Mesendoderm (in vitro differentiated cells): ENCODE measurements around the gene RAB11B.

Experiments used
- DNase-seq: peaks from one replicate; pipeline ENCODE4 v3.0.0; 2013
- H2AK5ac ChIP-seq: 2 replicates; pipeline ENCODE4 v1.6.1; 2013; ENCODE audit warnings: low read length, inconsistent platforms
- H2BK120ac ChIP-seq: 2 replicates; pipeline ENCODE4 v1.6.1; 2013; ENCODE audit warnings: low read depth, mild to moderate bottlenecking, low read length, moderate library complexity, mixed read lengths
- H2BK15ac ChIP-seq: replicated peaks from 2 replicates; pipeline ENCODE4 v1.6.1; 2013; ENCODE audit warnings: low read depth, mild to moderate bottlenecking, moderate library complexity
- H2BK5ac ChIP-seq: 2 replicates; pipeline ENCODE4 v1.6.1; 2013; ENCODE audit warnings: low read length, inconsistent platforms
- H3K18ac ChIP-seq: 2 replicates; pipeline ENCODE4 v1.6.1; 2013; ENCODE audit warnings: mild to moderate bottlenecking, low read length, mixed read lengths
- H3K23ac ChIP-seq: one replicate; pipeline ENCODE4 v1.6.1; 2013; ENCODE audit warnings: low read length
- H3K27ac ChIP-seq: 2 replicates; pipeline ENCODE4 v1.5.1; 2013; ENCODE audit warnings: low read depth, mild to moderate bottlenecking, inconsistent platforms, low read length, moderate library complexity
- H3K27me3 ChIP-seq: 2 replicates; pipeline ENCODE4 v1.6.1; 2013; ENCODE audit warnings: low read length, control low read depth, mild to moderate bottlenecking, inconsistent platforms; ENCODE audit not compliant: insufficient read depth, poor library complexity
- H3K36me3 ChIP-seq: 2 replicates; pipeline ENCODE4 v1.6.1; 2013; ENCODE audit warnings: low read length, inconsistent platforms; ENCODE audit not compliant: control insufficient read depth, insufficient read depth
- H3K4ac ChIP-seq: one replicate; pipeline ENCODE4 v1.6.1; 2013; ENCODE audit warnings: low read depth, mild to moderate bottlenecking, low read length, moderate library complexity
- H3K4me1 ChIP-seq: 2 replicates; pipeline ENCODE4 v1.6.1; 2013; ENCODE audit warnings: low read depth, low read length, inconsistent platforms; ENCODE audit not compliant: control insufficient read depth
- H3K4me2 ChIP-seq: 2 replicates; pipeline ENCODE4 v1.6.1; 2013; ENCODE audit warnings: low read length
- H3K4me3 ChIP-seq: 2 replicates; pipeline ENCODE4 v1.5.1; 2013; ENCODE audit warnings: mild to moderate bottlenecking, low read length
- H3K56ac ChIP-seq: one replicate; pipeline ENCODE4 v1.6.1; 2013; ENCODE audit warnings: low read length
- H3K79me1 ChIP-seq: 2 replicates; pipeline ENCODE4 v1.6.1; 2013; ENCODE audit warnings: low read length, inconsistent platforms
- H3K79me2 ChIP-seq: 2 replicates; pipeline ENCODE4 v1.6.1; 2013; ENCODE audit warnings: mild to moderate bottlenecking, low read length; ENCODE audit not compliant: control insufficient read depth, insufficient read depth
- H3K9ac ChIP-seq: 2 replicates; pipeline ENCODE4 v1.6.1; 2013; ENCODE audit warnings: low read length, inconsistent platforms
- H4K5ac ChIP-seq: one replicate; pipeline ENCODE4 v1.6.1; 2013; ENCODE audit warnings: low read length
- H4K8ac ChIP-seq: one replicate; pipeline ENCODE4 v1.6.1; 2013; ENCODE audit warnings: low read depth, mild to moderate bottlenecking, control low read depth, low read length, moderate library complexity
- WGBS: extraction: QIAGEN DNeasy Blood & Tissue Kit; methylation state at CpG from one replicate; pipeline ENCODE4 v1.1.7; 2013; ENCODE audit warnings: low lambda C conversion rate, missing lambda C conversion rate; ENCODE audit not compliant: insufficient coverage; ENCODE audit errors: extremely low coverage; 5-methylcytosine and 5-hydroxymethylcytosine counted together

The RAB11B gene

GRCh38 chr19:8396185-8396562 lies 6.0 kb downstream of the RAB11B start:
- Histone ChIP-seq H2BK120ac (no peak overlapping the region), H4K5ac (no peak overlapping the region)
- WGBS = no CpG with 5 or more reads among the region's 7 CpGs

DNA sequence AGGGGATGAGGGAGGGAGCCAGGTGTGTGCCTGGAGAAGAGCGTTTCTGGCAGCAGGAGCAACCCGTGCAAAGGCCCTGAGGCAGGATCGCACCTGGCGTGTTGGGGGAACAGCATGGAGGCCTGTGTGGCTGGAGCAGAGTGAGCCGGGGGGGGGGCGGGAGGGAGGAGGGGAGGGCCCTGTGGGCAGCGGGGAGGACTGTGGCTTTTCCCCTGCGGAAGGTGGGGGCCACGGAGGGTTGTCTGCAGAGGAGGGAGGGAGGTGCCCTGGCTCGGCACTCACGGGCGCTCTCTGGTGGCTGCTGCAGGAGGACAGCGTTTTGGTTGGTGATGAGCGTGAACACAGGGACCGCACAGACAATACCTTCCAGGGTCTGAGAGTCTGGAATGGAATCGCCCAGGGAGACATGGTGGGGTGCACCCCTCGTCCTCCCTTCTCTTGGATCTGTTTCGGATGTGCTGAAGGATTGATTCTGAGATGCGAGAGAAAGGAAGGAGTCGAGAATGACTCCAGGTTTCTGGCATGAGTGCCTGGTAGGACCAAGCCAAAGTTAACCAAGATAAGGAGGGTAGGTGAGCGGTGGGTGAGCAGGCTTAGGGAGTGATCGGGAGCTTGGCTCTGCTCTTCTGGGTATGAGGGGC lies 6.5 kb downstream of the RAB11B start:
- Histone ChIP-seq H3K56ac (no peak overlapping the region), H3K27me3 (no peaks in the 10 kb centered on the region), H3K4me3 (no peak overlapping the region), H2BK5ac (no peak overlapping the region), H3K27ac (no peak overlapping the region), H2AK5ac (no peak overlapping the region), H3K9ac (no peak overlapping the region), H3K23ac (no peak overlapping the region), H2BK15ac (no peak overlapping the region), H3K79me1 (peaks cover 31% of the 10 kb centered on the region), H3K18ac (no peak overlapping the region), H3K4me2 (no peak overlapping the region), H3K4me1 (no peaks in the 10 kb centered on the region), H3K36me3 (no peaks in the 10 kb centered on the region), H3K4ac (no peak overlapping the region), H4K5ac (no peak overlapping the region), H4K8ac (no peak overlapping the region), H3K79me2 (peaks cover 58% of the 10 kb centered on the region), H2BK120ac (no peak overlapping the region)
- no CpG with 5 or more reads among the region's 22 CpGs for WGBS
- DNase-seq = peak; percentile 77

More at GRCh38 chr19:8396185-8396562, 6.0 kb downstream of the RAB11B start:
- Histone ChIP-seq H3K27me3 (no peaks in the 10 kb centered on the region), H3K18ac (no peak overlapping the region), H3K79me2 (peaks cover 63% of the 10 kb centered on the region), H4K8ac (no peak overlapping the region), H2BK15ac (no peak overlapping the region), H2AK5ac (no peak overlapping the region), H3K56ac (no peak overlapping the region), H3K4me1 (no peaks in the 10 kb centered on the region), H3K27ac (no peak overlapping the region), H3K4me2 (no peak overlapping the region), H3K4ac (no peak overlapping the region), H3K4me3 (no peak overlapping the region), H3K79me1 (peaks cover 32% of the 10 kb centered on the region), H3K36me3 (no peaks in the 10 kb centered on the region), H3K23ac (no peak overlapping the region), H2BK5ac (no peak overlapping the region), H3K9ac (no peak overlapping the region)
- no peak for DNase-seq

- H2BK15ac ChIP-seq = no peak overlapping the region
- no peak overlapping the region for H2BK120ac ChIP-seq
- no peak overlapping the region for H3K27ac ChIP-seq
- H3K23ac ChIP-seq = no peak overlapping the region
- H3K79me1 ChIP-seq = peaks cover 28% of the 10 kb centered on the region
- H3K18ac ChIP-seq = no peak overlapping the region
- peak overlapping the region; percentile 38 for H3K56ac ChIP-seq
- no peak overlapping the region for H2AK5ac ChIP-seq
- H4K5ac ChIP-seq = no peak overlapping the region
- no peaks in the 10 kb centered on the region for H3K27me3 ChIP-seq
- no peak overlapping the region for H4K8ac ChIP-seq
- H2BK5ac ChIP-seq = no peak overlapping the region
- no peak overlapping the region for H3K4me2 ChIP-seq
- H3K36me3 ChIP-seq = peaks cover 2% of the 10 kb centered on the region
- DNase-seq = no peak
- no peak overlapping the region for H3K4me3 ChIP-seq
- no peak overlapping the region for H3K9ac ChIP-seq
- H3K4ac ChIP-seq = no peak overlapping the region
- H3K4me1 ChIP-seq = no peaks in the 10 kb centered on the region
- peaks cover 52% of the 10 kb centered on the region for H3K79me2 ChIP-seq
- no CpG with 5 or more reads among the region's 7 CpGs for WGBS
Measured at GRCh38 chr19:8397271-8397670, 7.1 kb downstream of the RAB11B start.

GRCh38 chr19:8397746-8398310 lies 7.7 kb downstream of the RAB11B start:
- H3K27me3 ChIP-seq = no peaks in the 10 kb centered on the region
- no peak overlapping the region for H4K8ac ChIP-seq
- no CpG with 5 or more reads among the region's 10 CpGs for WGBS
- H3K79me1 ChIP-seq = peaks cover 28% of the 10 kb centered on the region
- H3K4ac ChIP-seq = no peak overlapping the region
- H3K18ac ChIP-seq = no peak overlapping the region
- H3K4me1 ChIP-seq = no peaks in the 10 kb centered on the region
- no peak overlapping the region for H2BK120ac ChIP-seq
- H3K4me3 ChIP-seq = no peak overlapping the region
- peaks cover 50% of the 10 kb centered on the region for H3K79me2 ChIP-seq
- peaks cover 4% of the 10 kb centered on the region for H3K36me3 ChIP-seq
- DNase-seq = no peak
- no peak overlapping the region for H2AK5ac ChIP-seq
- H3K4me2 ChIP-seq = no peak overlapping the region
- H3K23ac ChIP-seq = no peak overlapping the region
- no peak overlapping the region for H3K9ac ChIP-seq
- H4K5ac ChIP-seq = no peak overlapping the region
- no peak overlapping the region for H3K27ac ChIP-seq
- no peak overlapping the region for H2BK15ac ChIP-seq
- H3K56ac ChIP-seq = no peak overlapping the region
- H2BK5ac ChIP-seq = no peak overlapping the region

DNA sequence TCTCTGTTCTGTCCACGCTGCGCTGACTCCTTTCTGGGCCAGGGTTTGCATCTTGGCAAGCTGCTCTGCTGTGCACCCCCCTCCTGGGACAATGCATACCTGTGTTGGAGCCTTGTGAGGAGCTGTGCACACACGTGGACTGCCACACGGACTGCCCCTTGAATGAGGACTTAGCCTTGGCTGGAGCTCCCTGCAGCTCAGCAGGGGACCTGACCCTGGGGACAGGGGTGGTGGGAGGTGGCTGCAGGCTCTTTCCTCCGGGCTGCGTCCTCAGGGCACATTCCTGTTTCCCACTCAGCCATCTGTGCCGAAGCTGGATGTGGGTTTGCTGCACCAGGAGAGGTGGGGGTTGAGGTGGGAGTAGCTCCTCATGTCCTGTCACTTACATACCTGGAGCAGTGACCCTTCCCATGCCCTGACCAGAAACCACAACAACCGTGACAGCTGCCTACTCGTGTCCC lies 8.2 kb downstream of the RAB11B start:
- no peak overlapping the region for H3K9ac ChIP-seq
- H3K79me1 ChIP-seq = peaks cover 25% of the 10 kb centered on the region
- DNase-seq = no peak
- no peak overlapping the region for H4K5ac ChIP-seq
- H3K36me3 ChIP-seq = peaks cover 4% of the 10 kb centered on the region
- no peaks in the 10 kb centered on the region for H3K27me3 ChIP-seq
- peaks cover 45% of the 10 kb centered on the region for H3K79me2 ChIP-seq
- no CpG with 5 or more reads among the region's 9 CpGs for WGBS
- H3K56ac ChIP-seq = peak overlapping the region; percentile 17
- H3K4me3 ChIP-seq = no peak overlapping the region
- no peak overlapping the region for H2BK15ac ChIP-seq
- H2AK5ac ChIP-seq = no peak overlapping the region
- H4K8ac ChIP-seq = no peak overlapping the region
- H3K27ac ChIP-seq = no peak overlapping the region
- no peak overlapping the region for H3K23ac ChIP-seq
- H2BK5ac ChIP-seq = no peak overlapping the region
- no peak overlapping the region for H3K4ac ChIP-seq
- no peak overlapping the region for H3K4me2 ChIP-seq
- no peaks in the 10 kb centered on the region for H3K4me1 ChIP-seq
- no peak overlapping the region for H2BK120ac ChIP-seq
- no peak overlapping the region for H3K18ac ChIP-seq
